ENCODE measurements around the gene PBX1. TPM values are rescaled to one million over a fixed set of nuclear protein-coding genes. Genes with fewer than 3 reads are reported as not detected.
"Not testable (repeated sequence)": the region's sequence is repeated elsewhere in the genome, so short reads cannot be mapped to it uniquely, and the experiment has no call there.

Gene PBX1
- total RNA-seq, 6 experiments from 2014 or later: 3.1 to 7.9 (median 6.9) TPM

GRCh38 chr1:164602480-164603093 lies 43.6 kb downstream of the PBX1 start:
- Histone ChIP-seq H3K4me1 (peaks cover 0 to 5% (median 0%) of the 10 kb centered on the region in 4 donors), H3K4me3 (no peak overlapping the region), H3K9me3 (no peaks in the 10 kb centered on the region), H3K27me3 (no peaks in the 10 kb centered on the region), H3K27ac (no peak overlapping the region), H3K36me3 (no peaks in the 10 kb centered on the region)
- intact Hi-C loops (cut with DNase I): no loop called here
- no peak for TF ChIP-seq POLR2A (IDR thresholded peaks at IDR 0.05)
- TF ChIP-seq, protein P1, sequence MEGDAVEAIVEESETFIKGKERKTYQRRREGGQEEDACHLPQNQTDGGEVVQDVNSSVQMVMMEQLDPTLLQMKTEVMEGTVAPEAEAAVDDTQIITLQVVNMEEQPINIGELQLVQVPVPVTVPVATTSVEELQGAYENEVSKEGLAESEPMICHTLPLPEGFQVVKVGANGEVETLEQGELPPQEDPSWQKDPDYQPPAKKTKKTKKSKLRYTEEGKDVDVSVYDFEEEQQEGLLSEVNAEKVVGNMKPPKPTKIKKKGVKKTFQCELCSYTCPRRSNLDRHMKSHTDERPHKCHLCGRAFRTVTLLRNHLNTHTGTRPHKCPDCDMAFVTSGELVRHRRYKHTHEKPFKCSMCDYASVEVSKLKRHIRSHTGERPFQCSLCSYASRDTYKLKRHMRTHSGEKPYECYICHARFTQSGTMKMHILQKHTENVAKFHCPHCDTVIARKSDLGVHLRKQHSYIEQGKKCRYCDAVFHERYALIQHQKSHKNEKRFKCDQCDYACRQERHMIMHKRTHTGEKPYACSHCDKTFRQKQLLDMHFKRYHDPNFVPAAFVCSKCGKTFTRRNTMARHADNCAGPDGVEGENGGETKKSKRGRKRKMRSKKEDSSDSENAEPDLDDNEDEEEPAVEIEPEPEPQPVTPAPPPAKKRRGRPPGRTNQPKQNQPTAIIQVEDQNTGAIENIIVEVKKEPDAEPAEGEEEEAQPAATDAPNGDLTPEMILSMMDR (IDR thresholded peaks at IDR 0.05): no peak
- 51% methylated on average over 9 of the region's 10 CpGs for WGBS (ENCODE audit: insufficient coverage, low coverage, low lambda C conversion rate, missing lambda C conversion rate)
- DNase-seq (no peak), ATAC-seq (peak in 1 of 4 donors; percentile 28)

- WGBS (ENCODE audit: insufficient coverage, low coverage, low lambda C conversion rate, missing lambda C conversion rate): 81% methylated on average over 4 of the region's 4 CpGs
- H3K4me3 ChIP-seq; DNase-seq; H3K27me3 ChIP-seq; H3K9me3 ChIP-seq; H3K4me1 ChIP-seq; H3K27ac ChIP-seq; ATAC-seq; intact Hi-C loops (cut with DNase I); H3K36me3 ChIP-seq: not testable (repeated sequence)
Observed at GRCh38 chr1:164603805-164604204, 44.8 kb downstream of the PBX1 start.

DNA sequence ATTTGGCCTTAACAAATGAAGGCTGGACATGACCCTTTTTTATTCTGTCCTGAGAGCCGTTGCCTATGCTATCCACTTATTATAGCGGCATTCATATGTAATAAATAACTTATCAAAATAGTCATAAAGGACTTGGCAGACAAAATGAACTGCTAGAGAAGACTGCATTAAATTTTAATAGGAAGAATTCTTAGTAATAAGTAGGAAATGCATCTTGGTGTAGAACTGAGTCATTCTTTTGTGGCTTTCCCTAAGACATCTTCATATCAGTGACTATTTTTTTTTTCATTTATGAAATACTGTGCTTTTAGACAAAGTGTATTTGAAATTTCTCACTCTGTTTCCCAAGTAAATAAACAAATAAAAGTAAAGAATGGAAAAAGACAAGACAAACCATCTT lies 45.6 kb downstream of the PBX1 start:
- no peak overlapping the region for H3K27ac ChIP-seq
- H3K9me3 ChIP-seq: no peaks in the 10 kb centered on the region
- intact Hi-C loops (cut with DNase I): no loop called here
- no peaks in the 10 kb centered on the region for H3K36me3 ChIP-seq
- H3K4me1 ChIP-seq: peaks cover 0 to 5% (median 0%) of the 10 kb centered on the region in 4 donors
- 54% methylated on average over 2 of the region's 2 CpGs for WGBS (ENCODE audit: insufficient coverage, low coverage, low lambda C conversion rate, missing lambda C conversion rate)
- TF ChIP-seq, protein P1 (IDR thresholded peaks at IDR 0.05): no peak
- no peak for TF ChIP-seq POLR2A (IDR thresholded peaks at IDR 0.05)
- H3K4me3 ChIP-seq: no peak overlapping the region
- ATAC-seq (no peak), DNase-seq (no peak)
- no peaks in the 10 kb centered on the region for H3K27me3 ChIP-seq

DNA sequence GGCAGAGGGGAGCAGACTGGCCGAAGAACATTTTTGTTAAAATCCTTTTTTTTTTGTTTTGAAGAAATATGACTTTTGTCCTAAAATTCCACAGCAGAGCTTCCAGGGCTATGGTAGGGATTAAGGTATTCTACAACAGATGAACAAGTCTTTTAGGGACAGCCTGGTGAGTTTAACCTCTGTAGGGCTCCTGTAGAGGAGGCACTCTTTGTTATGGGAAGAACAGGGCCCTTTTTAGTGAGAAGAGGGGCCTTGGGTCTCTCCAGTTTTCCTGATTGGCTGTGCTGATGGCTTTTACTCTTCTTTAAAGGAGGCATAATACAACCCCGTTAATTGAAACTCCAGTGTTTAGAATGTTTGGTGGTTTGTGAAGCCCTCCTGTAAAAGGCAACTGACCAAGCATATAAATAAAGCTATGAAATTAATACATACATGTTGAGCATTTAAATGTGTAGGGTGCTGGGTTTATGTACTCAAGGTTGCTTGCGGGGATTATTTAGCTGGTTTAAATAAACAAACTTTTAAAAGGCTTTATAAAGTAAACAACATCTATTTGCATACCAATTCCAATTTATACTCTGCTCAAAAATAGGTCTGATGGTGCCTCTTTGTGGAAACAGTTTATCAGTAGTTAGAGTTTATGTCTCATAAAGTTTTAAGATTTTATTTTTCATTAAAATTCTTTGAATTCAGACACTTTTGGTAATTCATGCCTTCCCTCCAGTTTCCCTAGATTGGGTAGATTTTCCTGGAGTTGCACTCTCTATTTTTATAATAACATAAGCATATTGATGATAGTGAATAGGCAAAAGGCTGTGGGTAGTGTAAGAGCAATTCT lies 46.5 kb downstream of the PBX1 start:
- DNase-seq (no peak), ATAC-seq (no peak)
- Histone ChIP-seq H3K27ac (no peak overlapping the region), H3K4me1 (peaks cover 0 to 5% (median 0%) of the 10 kb centered on the region in 4 donors), H3K4me3 (no peak overlapping the region), H3K27me3 (no peaks in the 10 kb centered on the region), H3K9me3 (no peaks in the 10 kb centered on the region), H3K36me3 (no peaks in the 10 kb centered on the region)
- WGBS (ENCODE audit: insufficient coverage, low coverage, low lambda C conversion rate, missing lambda C conversion rate): 58% methylated on average over 3 of the region's 3 CpGs
- intact Hi-C loops (cut with DNase I): no loop called here
- TF ChIP-seq POLR2A (IDR thresholded peaks at IDR 0.05): no peak
- TF ChIP-seq, protein P1 (IDR thresholded peaks at IDR 0.05): no peak

DNA sequence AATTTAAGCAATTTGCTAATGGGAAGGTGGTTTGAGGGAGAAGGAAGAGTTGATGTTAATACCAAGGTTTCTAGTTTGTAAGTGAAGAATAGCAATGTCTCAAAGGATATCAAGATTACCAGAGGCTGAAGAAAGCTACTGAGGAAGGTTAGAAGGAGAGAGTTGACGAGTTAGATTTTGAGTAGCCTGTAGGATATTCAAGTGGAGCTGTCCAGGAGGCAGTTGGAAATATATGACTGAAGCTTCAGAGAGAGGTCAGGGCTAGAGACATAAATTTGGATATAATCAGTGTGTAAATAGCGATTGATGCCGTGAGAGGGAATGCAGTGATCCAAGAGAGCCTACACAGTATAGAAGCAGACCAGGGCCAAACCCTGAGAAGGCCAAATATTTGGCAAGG lies 48.4 kb downstream of the PBX1 start:
- no peaks in the 10 kb centered on the region for H3K36me3 ChIP-seq
- ATAC-seq: no peak
- no peaks in the 10 kb centered on the region for H3K27me3 ChIP-seq
- H3K4me3 ChIP-seq: no peak overlapping the region
- WGBS (ENCODE audit: insufficient coverage, low coverage, low lambda C conversion rate, missing lambda C conversion rate): 78% methylated on average over 1 of the region's 3 CpGs
- H3K9me3 ChIP-seq: no peaks in the 10 kb centered on the region
- H3K4me1 ChIP-seq: peaks cover 0 to 5% (median 0%) of the 10 kb centered on the region in 4 donors
- intact Hi-C loops (cut with DNase I): no loop called here
- no peak overlapping the region for H3K27ac ChIP-seq
- no peak for DNase-seq
- TF ChIP-seq, protein P1 (IDR thresholded peaks at IDR 0.05): no peak
- no peak for TF ChIP-seq POLR2A (IDR thresholded peaks at IDR 0.05)

Measured in right lobe of liver (tissue), 6 donors.